ENCODE results near the gene TACO1. TPM values are rescaled to one million over a fixed set of nuclear protein-coding genes. Genes with fewer than 3 reads are reported as not detected.

The TACO1 gene
- total RNA-seq, 2 donors from 2014 or later = 12.5 to 27.8 TPM

DNA sequence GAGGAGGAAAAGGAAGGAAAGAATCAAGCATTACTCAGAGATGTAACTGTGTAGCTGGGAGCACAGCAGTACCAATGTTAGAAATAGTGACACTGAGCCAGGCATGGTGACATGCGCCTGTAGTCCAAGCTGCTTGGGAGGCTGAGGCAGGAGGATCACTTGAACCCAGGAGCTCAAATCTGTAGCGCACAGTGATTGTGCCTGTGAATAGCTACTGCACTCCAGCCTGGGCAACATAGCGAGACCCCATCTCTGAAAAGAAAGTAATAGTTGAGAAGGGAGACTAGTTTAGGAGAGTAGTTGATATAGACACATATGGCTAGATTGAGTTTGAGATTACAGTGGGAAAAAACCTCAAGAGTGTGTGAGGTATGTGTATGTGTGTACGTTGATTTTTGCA is 39.3 kb downstream of the TACO1 start:
- H3K27me3 Mint-ChIP-seq = no peaks in the 10 kb centered on the region
- H3K4me1 Mint-ChIP-seq = peaks cover 11% of the 10 kb centered on the region
- H3K9me3 Mint-ChIP-seq = no peaks in the 10 kb centered on the region
- peaks cover 42% of the 10 kb centered on the region for H3K36me3 Mint-ChIP-seq (ENCODE audit: low read depth)
- H3K4me3 Mint-ChIP-seq = no peak overlapping the region
- no peak overlapping the region for H3K27ac Mint-ChIP-seq
- ATAC-seq (replicated peaks) = no peak

DNA sequence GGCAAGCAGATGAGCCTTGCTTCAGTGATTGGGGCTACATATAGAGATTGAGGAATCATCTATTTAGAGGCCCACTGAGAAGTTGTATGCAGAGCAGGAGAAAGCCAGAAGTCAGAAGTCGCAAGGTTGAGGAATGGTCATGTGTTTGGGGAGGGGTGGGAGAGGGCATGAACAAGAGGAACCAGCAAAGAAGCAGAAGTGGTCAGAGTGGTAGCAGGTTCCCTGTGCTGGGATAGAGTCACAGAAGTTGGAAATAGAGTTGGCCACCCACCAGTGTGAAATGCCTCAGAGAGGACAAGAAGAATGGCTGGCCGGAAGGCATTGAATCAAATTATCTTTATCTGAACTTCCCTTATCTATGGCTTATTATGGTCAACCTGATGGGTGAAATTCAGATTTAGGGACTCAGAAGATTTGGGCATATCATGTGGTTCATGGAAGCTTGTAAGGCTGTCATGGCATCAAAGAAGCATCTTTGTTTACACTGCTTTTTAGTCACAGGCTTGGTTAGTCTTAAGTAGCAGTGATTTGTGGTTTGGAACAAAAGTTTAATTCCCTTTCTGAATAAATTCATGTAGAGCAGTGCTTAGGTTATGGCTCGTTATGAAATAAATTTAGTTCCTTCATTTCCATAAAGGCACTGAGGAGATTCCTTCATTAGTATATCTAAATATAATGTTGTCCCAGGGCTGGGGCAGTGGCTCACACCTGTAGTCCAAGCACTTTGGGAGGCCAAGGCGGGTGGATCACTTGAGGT is 41.2 kb downstream of the TACO1 start:
- Mint-ChIP-seq H3K4me3 (no peak overlapping the region), H3K4me1 (peaks cover 15% of the 10 kb centered on the region), H3K27ac (no peak overlapping the region), H3K27me3 (no peaks in the 10 kb centered on the region), H3K9me3 (no peaks in the 10 kb centered on the region), H3K36me3 (ENCODE audit: low read depth) (peaks cover 39% of the 10 kb centered on the region)
- no peak for ATAC-seq (replicated peaks)

DNA sequence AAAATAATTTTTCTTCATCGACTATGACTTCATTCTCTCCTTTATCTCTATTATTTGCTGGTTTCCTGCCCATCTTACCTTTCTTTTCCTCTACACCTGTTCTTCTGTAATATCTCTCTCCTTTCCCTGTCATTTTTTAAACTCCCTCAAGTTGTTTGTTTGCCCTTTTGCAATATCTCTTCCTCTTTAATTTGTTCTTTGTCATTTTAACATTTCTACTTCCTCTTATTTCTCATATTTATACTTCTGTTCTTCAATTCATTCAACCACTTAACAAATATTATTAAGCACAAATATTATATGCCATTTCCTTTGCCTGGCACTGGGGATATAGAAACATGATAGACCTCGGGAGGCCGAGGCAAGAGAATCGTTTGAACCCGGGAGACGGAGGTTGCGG is 44.2 kb downstream of the TACO1 start:
- Mint-ChIP-seq H3K36me3 (ENCODE audit: low read depth) (peaks cover 35% of the 10 kb centered on the region), H3K4me3 (no peak overlapping the region), H3K27ac (peak overlapping the region; percentile 82), H3K4me1 (peaks cover 13% of the 10 kb centered on the region), H3K27me3 (no peaks in the 10 kb centered on the region), H3K9me3 (no peaks in the 10 kb centered on the region)
- no peak for ATAC-seq (replicated peaks)

GRCh38 chr17:63645775-63646487 is 45.2 kb downstream of the TACO1 start:
- Mint-ChIP-seq H3K4me3 (peak overlapping the region; percentile 18), H3K36me3 (ENCODE audit: low read depth) (peaks cover 43% of the 10 kb centered on the region), H3K27ac (peak overlapping the region; percentile 82), H3K9me3 (no peaks in the 10 kb centered on the region), H3K4me1 (peaks cover 14% of the 10 kb centered on the region), H3K27me3 (no peaks in the 10 kb centered on the region)
- ATAC-seq (replicated peaks) = peak; percentile 14

DNA sequence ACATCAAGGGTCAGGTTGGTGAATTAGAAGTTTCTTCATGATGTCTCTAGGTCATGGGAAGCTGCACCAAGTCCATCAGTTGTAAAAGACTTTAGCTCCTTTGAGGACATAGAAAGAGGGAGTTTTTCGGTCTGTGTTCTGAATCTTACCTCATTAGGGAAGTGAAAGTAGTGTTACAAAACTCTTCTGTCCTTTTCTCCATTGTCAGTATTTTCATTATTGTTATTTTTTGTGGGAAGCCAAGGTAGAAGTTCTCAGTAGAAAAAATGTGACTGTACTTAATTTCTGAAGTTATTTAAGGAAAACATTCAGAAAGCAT is 45.8 kb downstream of the TACO1 start:
- Mint-ChIP-seq H3K9me3 (no peaks in the 10 kb centered on the region), H3K36me3 (ENCODE audit: low read depth) (peaks cover 45% of the 10 kb centered on the region), H3K27ac (peak overlapping the region; percentile 82), H3K4me3 (peak overlapping the region; percentile 18), H3K27me3 (no peaks in the 10 kb centered on the region), H3K4me1 (peaks cover 14% of the 10 kb centered on the region)
- ATAC-seq (replicated peaks) = peak; percentile 34

DNA sequence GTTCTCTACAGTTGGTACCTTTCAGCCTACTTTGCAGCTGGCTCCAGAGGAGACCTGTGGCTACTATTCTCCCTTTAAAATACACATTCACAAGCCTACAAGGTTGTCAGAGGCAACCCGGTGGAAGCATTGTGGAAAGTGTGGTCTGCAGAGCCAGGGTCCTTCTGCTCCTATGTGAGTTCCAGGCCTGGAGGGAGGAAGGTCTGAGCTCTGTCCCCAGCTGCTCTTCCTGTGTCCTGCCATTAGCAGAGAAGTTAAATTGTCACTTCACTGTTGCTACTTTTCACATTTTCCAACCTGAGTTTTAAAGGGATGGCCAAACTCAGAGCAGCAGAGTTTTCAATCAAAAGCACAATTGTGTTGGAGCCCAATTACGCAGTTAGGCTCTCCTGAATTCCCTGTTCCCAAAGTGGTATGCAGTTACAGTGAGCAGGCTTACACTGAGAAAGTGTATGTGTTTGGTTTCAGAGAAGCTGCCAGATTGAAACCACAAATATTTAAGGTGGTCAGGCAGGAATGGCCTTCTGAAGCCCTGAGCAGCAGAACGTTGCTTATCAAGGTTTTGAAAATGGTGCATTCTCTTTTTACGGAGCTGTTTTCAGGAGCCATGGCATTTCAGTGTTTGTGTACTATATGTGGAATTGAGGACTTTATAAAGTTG is 46.5 kb downstream of the TACO1 start:
- H3K27me3 Mint-ChIP-seq = no peaks in the 10 kb centered on the region
- H3K9me3 Mint-ChIP-seq = no peaks in the 10 kb centered on the region
- H3K4me3 Mint-ChIP-seq = no peak overlapping the region
- ATAC-seq (replicated peaks) = no peak
- H3K4me1 Mint-ChIP-seq = peaks cover 14% of the 10 kb centered on the region
- H3K27ac Mint-ChIP-seq = peak overlapping the region; percentile 82
- peaks cover 53% of the 10 kb centered on the region for H3K36me3 Mint-ChIP-seq (ENCODE audit: low read depth)

DNA sequence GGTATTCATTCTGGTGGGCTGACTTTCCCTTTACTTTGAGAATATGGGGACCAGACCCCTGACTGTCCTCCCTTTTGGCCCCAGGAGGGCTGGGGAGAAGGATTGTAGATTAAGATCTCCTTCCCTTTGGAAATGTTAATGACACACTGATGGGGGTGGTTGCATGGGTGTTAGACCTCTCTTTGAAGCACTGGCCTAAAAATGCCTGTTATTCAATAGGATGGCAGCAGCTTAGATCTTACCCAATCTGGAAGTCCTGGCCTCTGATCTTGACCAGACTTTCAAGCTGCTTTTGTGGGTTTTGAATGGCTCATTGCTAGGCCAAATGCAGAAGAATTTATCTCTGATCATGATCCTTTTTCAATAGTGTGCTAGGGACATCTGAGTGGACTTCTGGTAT is 47.2 kb downstream of the TACO1 start:
- no peaks in the 10 kb centered on the region for H3K9me3 Mint-ChIP-seq
- H3K27ac Mint-ChIP-seq = no peak overlapping the region
- peaks cover 60% of the 10 kb centered on the region for H3K36me3 Mint-ChIP-seq (ENCODE audit: low read depth)
- no peak overlapping the region for H3K4me3 Mint-ChIP-seq
- no peak for ATAC-seq (replicated peaks)
- no peaks in the 10 kb centered on the region for H3K27me3 Mint-ChIP-seq
- peaks cover 14% of the 10 kb centered on the region for H3K4me1 Mint-ChIP-seq

DNA sequence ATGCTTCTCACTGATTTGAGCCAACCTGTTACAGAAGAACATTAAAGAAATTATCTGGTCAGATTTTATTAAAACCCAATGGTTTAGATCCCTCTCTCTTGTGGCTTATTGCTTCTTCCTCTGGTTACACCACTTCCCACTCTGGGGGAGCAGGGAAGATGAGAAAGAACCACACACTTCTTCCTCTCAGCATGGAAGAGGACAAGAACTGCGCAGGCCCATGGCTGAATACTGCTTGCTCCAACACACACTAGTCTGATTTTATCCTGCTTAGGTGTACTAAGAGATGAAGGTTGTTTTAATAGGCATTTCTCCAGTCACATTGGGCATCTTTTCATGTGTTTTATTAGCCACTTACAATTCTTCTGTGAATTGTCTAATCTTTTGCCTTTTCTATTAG is 49.1 kb downstream of the TACO1 start:
- no peaks in the 10 kb centered on the region for H3K9me3 Mint-ChIP-seq
- H3K27ac Mint-ChIP-seq = peak overlapping the region; percentile 33
- peaks cover 11% of the 10 kb centered on the region for H3K4me1 Mint-ChIP-seq
- peaks cover 74% of the 10 kb centered on the region for H3K36me3 Mint-ChIP-seq (ENCODE audit: low read depth)
- ATAC-seq (replicated peaks) = no peak
- no peaks in the 10 kb centered on the region for H3K27me3 Mint-ChIP-seq
- no peak overlapping the region for H3K4me3 Mint-ChIP-seq

GRCh38 chr17:63652106-63652505 is 51.4 kb downstream of the TACO1 start:
- ATAC-seq (replicated peaks) = no peak
- Mint-ChIP-seq H3K4me1 (peaks cover 4% of the 10 kb centered on the region), H3K27me3 (no peaks in the 10 kb centered on the region)

GRCh38 chr17:63653050-63653449 is 52.4 kb downstream of the TACO1 start:
- Mint-ChIP-seq H3K27ac (peak overlapping the region; percentile 8), H3K36me3 (ENCODE audit: low read depth) (peaks cover 64% of the 10 kb centered on the region), H3K27me3 (no peaks in the 10 kb centered on the region), H3K4me3 (no peak overlapping the region), H3K4me1 (peaks cover 4% of the 10 kb centered on the region), H3K9me3 (no peaks in the 10 kb centered on the region)
- no peak for ATAC-seq (replicated peaks)

More at GRCh38 chr17:63652106-63652505, 51.4 kb downstream of the TACO1 start:
- Mint-ChIP-seq H3K36me3 (ENCODE audit: low read depth) (peaks cover 63% of the 10 kb centered on the region), H3K4me3 (no peak overlapping the region), H3K27ac (peak overlapping the region; percentile 8), H3K9me3 (no peaks in the 10 kb centered on the region)

- Mint-ChIP-seq H3K27ac (no peak overlapping the region), H3K4me3 (no peak overlapping the region), H3K27me3 (no peaks in the 10 kb centered on the region), H3K4me1 (no peaks in the 10 kb centered on the region), H3K9me3 (no peaks in the 10 kb centered on the region), H3K36me3 (ENCODE audit: low read depth) (peaks cover 82% of the 10 kb centered on the region)
- ATAC-seq (replicated peaks) = no peak
Measured at GRCh38 chr17:63657786-63658185, 57.1 kb downstream of the TACO1 start.

Other genes with a start within 250 kb of the TACO1 start
- gene CYB561, start 154.6 kb upstream of the TACO1 start, total RNA-seq = 10 to 100 TPM in 1 of 2 donors, 1 to 10 TPM in 1; 6.7 to 10.8 TPM
- 1 to 10 TPM in 1 of 2 donors, under 1 TPM in 1; 0.61 to 1.4 TPM for gene ACE, start 123.8 kb upstream of the TACO1 start, total RNA-seq
- under 1 TPM in 1 of 2 donors, not detected in 1; 0.05 TPM for gene KCNH6, start 77.5 kb upstream of the TACO1 start, total RNA-seq
- 100 to 1,000 TPM; 108 to 115 TPM for gene DCAF7, start 50.4 kb upstream of the TACO1 start, total RNA-seq
- gene MAP3K3, start 21.5 kb downstream of the TACO1 start, total RNA-seq = 10 to 100 TPM; 30.8 to 38.7 TPM
- gene LIMD2, start 99.2 kb downstream of the TACO1 start, total RNA-seq = 100 to 1,000 TPM; 101 to 144 TPM
- 10 to 100 TPM; 49.0 to 56.8 TPM for gene STRADA, start 140.9 kb downstream of the TACO1 start, total RNA-seq
- gene CCDC47, start 172.7 kb downstream of the TACO1 start, total RNA-seq = 10 to 100 TPM; 75.5 to 99.9 TPM
- gene DDX42, start 173.3 kb downstream of the TACO1 start, total RNA-seq = 100 to 1,000 TPM; 119 to 121 TPM
- 100 to 1,000 TPM; 102 to 172 TPM for gene PSMC5, start 226.5 kb downstream of the TACO1 start, total RNA-seq
- gene FTSJ3, start 226.8 kb downstream of the TACO1 start, total RNA-seq = 10 to 100 TPM; 36.3 to 74.1 TPM
- 100 to 1,000 TPM in 1 of 2 donors, 10 to 100 TPM in 1; 82.7 to 112 TPM for gene SMARCD2, start 241.8 kb downstream of the TACO1 start, total RNA-seq

Measured in activated T-helper 17 cell treated with anti-CD3 and anti-CD28 coated beads, Interleukin-2, amount 50 U/mL, for 72 hours (primary cell).